Astrocyte (in vitro differentiated cells and primary cell): ENCODE measurements around the gene AP2B1. TPM values are rescaled to one million over a fixed set of nuclear protein-coding genes. Genes with fewer than 3 reads are reported as not detected.

ENCODE experiments used
- DNase-seq: peaks from one replicate; pipeline ENCODE4 v3.0.0-alpha.2; 2010; ENCODE audit warnings: low read depth
- FAIRE-seq: peaks from 2 replicates; lab custom pipeline; 2011; peaks lifted over from hg19 to GRCh38; lab: Jason Lieb, UNC
- H2AFZ ChIP-seq: 2 replicates; pipeline ENCODE4 v1.6.0; 2012; ENCODE audit warnings: low read depth, low read length, inconsistent platforms
- H3K27ac ChIP-seq: 2 replicates; pipeline ENCODE4 v1.5.1; 2011; ENCODE audit warnings: low read depth, low read length, inconsistent platforms
- H3K27me3 ChIP-seq: 2 replicates; pipeline ENCODE4 v1.6.0; 2011; ENCODE audit warnings: low read length, inconsistent platforms; ENCODE audit not compliant: insufficient read depth
- H3K36me3 ChIP-seq: 2 replicates; pipeline ENCODE4 v1.5.1; 2011; ENCODE audit warnings: low read length, inconsistent platforms; ENCODE audit not compliant: insufficient read depth
- H3K4me1 ChIP-seq: 2 replicates; pipeline ENCODE4 v1.5.1; 2011; ENCODE audit warnings: low read length, inconsistent platforms; ENCODE audit not compliant: insufficient read depth
- H3K4me2 ChIP-seq: 2 replicates; pipeline ENCODE4 v1.6.0; 2012; ENCODE audit warnings: low read length, inconsistent platforms
- H3K4me3 ChIP-seq: 2 replicates; pipeline ENCODE4 v1.5.1; 2011; ENCODE audit warnings: low read depth, mild to moderate bottlenecking, low read length, inconsistent platforms; ENCODE audit not compliant: insufficient read depth
- H3K79me2 ChIP-seq: 2 replicates; pipeline ENCODE4 v1.6.0; 2012; ENCODE audit warnings: mild to moderate bottlenecking, low read length, inconsistent platforms; ENCODE audit not compliant: insufficient read depth
- H3K9ac ChIP-seq: 2 replicates; pipeline ENCODE4 v1.6.0; 2012; ENCODE audit warnings: mild to moderate bottlenecking, low read length, inconsistent platforms
- H3K9me3 ChIP-seq: 2 replicates; pipeline ENCODE4 v1.5.1; 2012; ENCODE audit warnings: low read depth, mild to moderate bottlenecking, low read length, inconsistent platforms; ENCODE audit not compliant: insufficient read depth
- H4K20me1 ChIP-seq: 2 replicates; pipeline ENCODE4 v1.6.0; 2012; ENCODE audit warnings: low read length, inconsistent platforms; ENCODE audit not compliant: insufficient read depth
- H3K27ac Mint-ChIP-seq: one replicate; pipeline ENCODE4 v1.8.0; 2021; ENCODE audit warnings: mild to moderate bottlenecking, mixed read lengths; ENCODE audit not compliant: unreplicated experiment
- H3K27me3 Mint-ChIP-seq: one replicate; pipeline ENCODE4 v1.8.0; 2021; ENCODE audit warnings: low read depth, mixed read lengths; ENCODE audit not compliant: unreplicated experiment
- H3K36me3 Mint-ChIP-seq: one replicate; pipeline ENCODE4 v1.8.0; 2021; ENCODE audit warnings: low read depth, mixed read lengths; ENCODE audit not compliant: unreplicated experiment
- H3K4me1 Mint-ChIP-seq: one replicate; pipeline ENCODE4 v1.8.0; 2021; ENCODE audit warnings: low read depth, mixed read lengths; ENCODE audit not compliant: unreplicated experiment
- H3K4me3 Mint-ChIP-seq: one replicate; pipeline ENCODE4 v1.8.0; 2021; ENCODE audit warnings: mild to moderate bottlenecking, moderate library complexity, mixed read lengths; ENCODE audit not compliant: unreplicated experiment
- H3K9me3 Mint-ChIP-seq: one replicate; pipeline ENCODE4 v1.8.0; 2021; ENCODE audit warnings: mild to moderate bottlenecking, mixed read lengths; ENCODE audit not compliant: unreplicated experiment
- EZH2 ChIP-seq: IDR thresholded peaks from 2 replicates; pipeline ENCODE4 v1.6.1; 2012; ENCODE audit warnings: mild to moderate bottlenecking, low read length, inconsistent platforms; ENCODE audit not compliant: insufficient read depth
- total RNA-seq: library from RNA; stranded (reverse); gene quantifications from 2 replicates; pipeline ENCODE4 v1.2.1, GENCODE V29; 2021
- TF ChIP-seq, protein P1 (sequence below): IDR thresholded peaks from 2 replicates; pipeline ENCODE4 v1.5.1; 2011; ENCODE audit warnings: low read depth, mild to moderate bottlenecking, inconsistent platforms, low read length, moderate library complexity; ENCODE audit not compliant: insufficient read depth

The AP2B1 gene
- total RNA-seq, 1 donor from 2014 or later, result 313 TPM

DNA sequence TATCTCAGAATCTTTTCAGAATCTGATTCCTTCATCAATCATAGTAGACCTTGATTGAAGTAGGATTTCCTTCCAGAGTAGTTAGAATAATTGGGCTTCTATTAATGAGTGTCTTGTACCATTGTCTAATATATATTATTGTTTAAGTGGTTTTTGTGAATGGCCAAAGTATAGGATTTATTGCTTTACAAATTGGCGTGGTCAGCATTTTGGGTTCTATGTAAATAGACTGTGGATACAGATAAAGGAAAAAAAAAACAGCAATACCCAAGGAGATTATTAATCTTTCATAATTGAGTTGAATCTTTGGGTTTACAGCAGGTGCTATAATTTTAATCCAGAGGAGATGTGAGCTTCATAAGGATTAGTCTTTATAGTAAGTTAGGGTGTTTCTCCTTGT lies 64.3 kb downstream of the AP2B1 start:
- H3K27me3 Mint-ChIP-seq, result no peaks in the 10 kb centered on the region
- Histone ChIP-seq H3K9ac (no peak overlapping the region), H2AFZ (no peak overlapping the region), H3K79me2 (peaks cover 21% of the 10 kb centered on the region), H3K4me2 (no peak overlapping the region), H3K9me3 (no peaks in the 10 kb centered on the region), H3K27me3 (no peaks in the 10 kb centered on the region), H4K20me1 (peaks cover 27% of the 10 kb centered on the region), H3K36me3 (peaks cover 17% of the 10 kb centered on the region), H3K27ac (no peak overlapping the region), H3K4me3 (no peak overlapping the region), H3K4me1 (no peaks in the 10 kb centered on the region)
- H3K36me3 Mint-ChIP-seq, result peaks cover 4% of the 10 kb centered on the region
- TF ChIP-seq EZH2, result no peak
- TF ChIP-seq, protein P1, sequence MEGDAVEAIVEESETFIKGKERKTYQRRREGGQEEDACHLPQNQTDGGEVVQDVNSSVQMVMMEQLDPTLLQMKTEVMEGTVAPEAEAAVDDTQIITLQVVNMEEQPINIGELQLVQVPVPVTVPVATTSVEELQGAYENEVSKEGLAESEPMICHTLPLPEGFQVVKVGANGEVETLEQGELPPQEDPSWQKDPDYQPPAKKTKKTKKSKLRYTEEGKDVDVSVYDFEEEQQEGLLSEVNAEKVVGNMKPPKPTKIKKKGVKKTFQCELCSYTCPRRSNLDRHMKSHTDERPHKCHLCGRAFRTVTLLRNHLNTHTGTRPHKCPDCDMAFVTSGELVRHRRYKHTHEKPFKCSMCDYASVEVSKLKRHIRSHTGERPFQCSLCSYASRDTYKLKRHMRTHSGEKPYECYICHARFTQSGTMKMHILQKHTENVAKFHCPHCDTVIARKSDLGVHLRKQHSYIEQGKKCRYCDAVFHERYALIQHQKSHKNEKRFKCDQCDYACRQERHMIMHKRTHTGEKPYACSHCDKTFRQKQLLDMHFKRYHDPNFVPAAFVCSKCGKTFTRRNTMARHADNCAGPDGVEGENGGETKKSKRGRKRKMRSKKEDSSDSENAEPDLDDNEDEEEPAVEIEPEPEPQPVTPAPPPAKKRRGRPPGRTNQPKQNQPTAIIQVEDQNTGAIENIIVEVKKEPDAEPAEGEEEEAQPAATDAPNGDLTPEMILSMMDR, result no peak
- no peak overlapping the region for H3K4me3 Mint-ChIP-seq
- FAIRE-seq, result no peak
- no peak overlapping the region for H3K27ac Mint-ChIP-seq
- H3K4me1 Mint-ChIP-seq, result no peaks in the 10 kb centered on the region
- H3K9me3 Mint-ChIP-seq, result no peaks in the 10 kb centered on the region
- DNase-seq, result no peak

DNA sequence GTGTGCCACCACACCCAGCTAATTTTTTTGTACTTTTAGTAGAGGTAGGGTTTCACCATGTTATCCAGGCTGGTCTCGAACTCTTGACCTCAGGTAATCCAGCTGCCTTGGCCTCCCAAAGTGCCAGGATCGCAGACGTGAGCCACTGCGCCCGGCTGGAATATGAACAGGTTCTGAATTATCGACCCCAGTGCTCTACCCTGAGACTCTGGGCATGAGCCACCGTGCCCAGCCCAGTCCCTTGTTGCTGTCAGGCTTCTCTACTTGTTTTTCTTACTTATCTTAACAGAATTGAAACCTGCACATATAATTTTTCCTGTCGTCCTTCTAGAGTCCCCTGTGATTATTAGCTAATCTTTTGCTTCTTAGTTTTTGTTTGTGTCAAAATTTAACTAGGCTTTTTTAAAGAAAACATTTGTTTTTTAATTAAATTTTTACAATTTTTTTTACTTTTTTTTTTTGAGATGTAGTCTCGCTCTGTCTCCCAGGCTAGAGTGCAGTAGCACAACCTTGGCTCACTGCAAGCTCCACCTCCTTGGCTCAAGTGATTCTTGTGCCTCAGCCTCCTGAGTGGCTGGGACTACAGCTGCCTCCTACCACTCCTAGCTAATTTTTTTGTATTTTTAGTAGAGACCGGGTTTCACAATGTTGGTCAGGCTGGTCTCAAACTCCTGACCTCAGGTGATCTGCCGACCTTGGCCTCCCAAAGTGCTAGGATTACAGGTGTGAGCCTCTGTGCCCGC lies 66.7 kb downstream of the AP2B1 start:
- Mint-ChIP-seq H3K27me3 (no peaks in the 10 kb centered on the region), H3K27ac (no peak overlapping the region)

DNA sequence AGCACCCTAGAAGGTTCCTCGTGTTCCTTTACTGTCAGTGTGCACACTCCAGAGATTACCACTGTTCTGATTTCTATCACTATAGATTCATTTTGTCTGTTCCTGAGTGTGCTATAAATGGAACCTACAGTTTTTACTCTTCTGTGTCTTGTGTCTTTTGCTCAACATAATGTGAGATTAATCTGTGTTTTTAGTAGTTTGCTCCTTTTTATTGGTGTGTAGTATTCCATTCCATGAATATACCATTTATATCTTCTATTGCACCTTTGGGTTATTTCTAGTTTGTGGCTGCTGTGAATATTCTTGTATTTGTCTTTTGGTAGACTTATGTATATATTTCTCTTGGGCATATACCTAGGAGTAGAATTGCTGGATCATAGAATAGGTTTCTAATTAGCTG lies 68.2 kb downstream of the AP2B1 start:
- FAIRE-seq (no peak), DNase-seq (no peak)
- Histone ChIP-seq H3K4me2 (no peak overlapping the region), H3K4me3 (no peak overlapping the region), H2AFZ (no peak overlapping the region), H3K4me1 (no peaks in the 10 kb centered on the region), H3K79me2 (peaks cover 15% of the 10 kb centered on the region), H3K27me3 (no peaks in the 10 kb centered on the region), H3K9ac (no peak overlapping the region), H3K27ac (no peak overlapping the region), H4K20me1 (peaks cover 30% of the 10 kb centered on the region), H3K36me3 (peaks cover 33% of the 10 kb centered on the region), H3K9me3 (no peaks in the 10 kb centered on the region)
- TF ChIP-seq, protein P1, result no peak
- TF ChIP-seq EZH2, result no peak
- H3K36me3 Mint-ChIP-seq, result peaks cover 8% of the 10 kb centered on the region
- no peaks in the 10 kb centered on the region for H3K9me3 Mint-ChIP-seq
- no peak overlapping the region for H3K4me3 Mint-ChIP-seq
- H3K4me1 Mint-ChIP-seq, result no peaks in the 10 kb centered on the region
- no peaks in the 10 kb centered on the region for H3K27me3 Mint-ChIP-seq
- H3K27ac Mint-ChIP-seq, result no peak overlapping the region

More for the DNA sequence above, 66.7 kb downstream of the AP2B1 start:
- FAIRE-seq (no peak), DNase-seq (no peak)
- peaks cover 23% of the 10 kb centered on the region for H3K36me3 ChIP-seq
- no peaks in the 10 kb centered on the region for H3K4me1 ChIP-seq
- TF ChIP-seq, protein P1, result no peak
- no peak overlapping the region for H2AFZ ChIP-seq
- Mint-ChIP-seq H3K36me3 (peaks cover 8% of the 10 kb centered on the region), H3K4me3 (no peak overlapping the region), H3K9me3 (no peaks in the 10 kb centered on the region), H3K4me1 (no peaks in the 10 kb centered on the region)
- H3K9me3 ChIP-seq, result no peaks in the 10 kb centered on the region
- no peak overlapping the region for H3K4me2 ChIP-seq
- no peaks in the 10 kb centered on the region for H3K27me3 ChIP-seq
- H3K9ac ChIP-seq, result no peak overlapping the region
- peaks cover 16% of the 10 kb centered on the region for H3K79me2 ChIP-seq
- no peak overlapping the region for H3K27ac ChIP-seq
- no peak overlapping the region for H3K4me3 ChIP-seq
- peaks cover 32% of the 10 kb centered on the region for H4K20me1 ChIP-seq
